Mesendoderm (in vitro differentiated cells): Measurements from ENCODE around the gene STARD4.

Source experiments
- DNase-seq: peaks from one replicate; pipeline ENCODE4 v3.0.0; 2013
- H2AK5ac ChIP-seq: 2 replicates; pipeline ENCODE4 v1.6.1; 2013; ENCODE audit warnings: low read length, inconsistent platforms
- H2BK120ac ChIP-seq: 2 replicates; pipeline ENCODE4 v1.6.1; 2013; ENCODE audit warnings: low read depth, mild to moderate bottlenecking, low read length, moderate library complexity, mixed read lengths
- H2BK15ac ChIP-seq: replicated peaks from 2 replicates; pipeline ENCODE4 v1.6.1; 2013; ENCODE audit warnings: low read depth, mild to moderate bottlenecking, moderate library complexity
- H2BK5ac ChIP-seq: 2 replicates; pipeline ENCODE4 v1.6.1; 2013; ENCODE audit warnings: low read length, inconsistent platforms
- H3K18ac ChIP-seq: 2 replicates; pipeline ENCODE4 v1.6.1; 2013; ENCODE audit warnings: mild to moderate bottlenecking, low read length, mixed read lengths
- H3K23ac ChIP-seq: one replicate; pipeline ENCODE4 v1.6.1; 2013; ENCODE audit warnings: low read length
- H3K27ac ChIP-seq: 2 replicates; pipeline ENCODE4 v1.5.1; 2013; ENCODE audit warnings: low read depth, mild to moderate bottlenecking, inconsistent platforms, low read length, moderate library complexity
- H3K27me3 ChIP-seq: 2 replicates; pipeline ENCODE4 v1.6.1; 2013; ENCODE audit warnings: low read length, control low read depth, mild to moderate bottlenecking, inconsistent platforms; ENCODE audit not compliant: insufficient read depth, poor library complexity
- H3K36me3 ChIP-seq: 2 replicates; pipeline ENCODE4 v1.6.1; 2013; ENCODE audit warnings: low read length, inconsistent platforms; ENCODE audit not compliant: control insufficient read depth, insufficient read depth
- H3K4ac ChIP-seq: one replicate; pipeline ENCODE4 v1.6.1; 2013; ENCODE audit warnings: low read depth, mild to moderate bottlenecking, low read length, moderate library complexity
- H3K4me1 ChIP-seq: 2 replicates; pipeline ENCODE4 v1.6.1; 2013; ENCODE audit warnings: low read depth, low read length, inconsistent platforms; ENCODE audit not compliant: control insufficient read depth
- H3K4me2 ChIP-seq: 2 replicates; pipeline ENCODE4 v1.6.1; 2013; ENCODE audit warnings: low read length
- H3K4me3 ChIP-seq: 2 replicates; pipeline ENCODE4 v1.5.1; 2013; ENCODE audit warnings: mild to moderate bottlenecking, low read length
- H3K56ac ChIP-seq: one replicate; pipeline ENCODE4 v1.6.1; 2013; ENCODE audit warnings: low read length
- H3K79me1 ChIP-seq: 2 replicates; pipeline ENCODE4 v1.6.1; 2013; ENCODE audit warnings: low read length, inconsistent platforms
- H3K79me2 ChIP-seq: 2 replicates; pipeline ENCODE4 v1.6.1; 2013; ENCODE audit warnings: mild to moderate bottlenecking, low read length; ENCODE audit not compliant: control insufficient read depth, insufficient read depth
- H3K9ac ChIP-seq: 2 replicates; pipeline ENCODE4 v1.6.1; 2013; ENCODE audit warnings: low read length, inconsistent platforms
- H4K5ac ChIP-seq: one replicate; pipeline ENCODE4 v1.6.1; 2013; ENCODE audit warnings: low read length
- H4K8ac ChIP-seq: one replicate; pipeline ENCODE4 v1.6.1; 2013; ENCODE audit warnings: low read depth, mild to moderate bottlenecking, control low read depth, low read length, moderate library complexity
- WGBS: extraction: QIAGEN DNeasy Blood & Tissue Kit; methylation state at CpG from one replicate; pipeline ENCODE4 v1.1.7; 2013; ENCODE audit warnings: low lambda C conversion rate, missing lambda C conversion rate; ENCODE audit not compliant: insufficient coverage; ENCODE audit errors: extremely low coverage; 5-methylcytosine and 5-hydroxymethylcytosine counted together

STARD4 gene

GRCh38 chr5:111553868-111554267 lies 41.5 kb upstream of the STARD4 start:
- Histone ChIP-seq H3K27ac (no peak overlapping the region), H2BK15ac (no peak overlapping the region), H3K4me2 (no peak overlapping the region), H2BK5ac (no peak overlapping the region), H3K4me3 (no peak overlapping the region), H3K9ac (no peak overlapping the region), H3K18ac (no peak overlapping the region), H3K27me3 (no peaks in the 10 kb centered on the region), H3K36me3 (no peaks in the 10 kb centered on the region), H4K5ac (no peak overlapping the region), H3K4me1 (peaks cover 3% of the 10 kb centered on the region), H2AK5ac (no peak overlapping the region), H3K4ac (no peak overlapping the region), H3K56ac (no peak overlapping the region), H3K79me1 (no peaks in the 10 kb centered on the region), H3K23ac (no peak overlapping the region), H4K8ac (no peak overlapping the region), H3K79me2 (no peaks in the 10 kb centered on the region), H2BK120ac (no peak overlapping the region)
- WGBS = no CpG with 5 or more reads among the region's 1 CpG
- DNase-seq = no peak

- Histone ChIP-seq H3K79me1 (no peaks in the 10 kb centered on the region), H3K4ac (no peak overlapping the region), H3K27me3 (no peaks in the 10 kb centered on the region), H2BK5ac (no peak overlapping the region), H3K36me3 (no peaks in the 10 kb centered on the region), H3K4me3 (no peak overlapping the region), H2BK120ac (no peak overlapping the region), H3K18ac (no peak overlapping the region), H3K79me2 (no peaks in the 10 kb centered on the region), H3K56ac (no peak overlapping the region), H3K4me1 (peaks cover 3% of the 10 kb centered on the region), H3K27ac (no peak overlapping the region), H3K23ac (no peak overlapping the region), H3K9ac (no peak overlapping the region), H2BK15ac (no peak overlapping the region), H3K4me2 (no peak overlapping the region), H4K5ac (no peak overlapping the region), H4K8ac (no peak overlapping the region), H2AK5ac (no peak overlapping the region)
- DNase-seq = no peak
- no CpG with 5 or more reads among the region's 1 CpG for WGBS
Measured at GRCh38 chr5:111552896-111553295, 40.6 kb upstream of the STARD4 start.

GRCh38 chr5:111552492-111552891 lies 40.2 kb upstream of the STARD4 start:
- Histone ChIP-seq H2BK120ac (no peak overlapping the region), H3K4me3 (no peak overlapping the region), H2AK5ac (no peak overlapping the region), H4K8ac (no peak overlapping the region), H3K4me1 (peaks cover 3% of the 10 kb centered on the region), H3K79me2 (no peaks in the 10 kb centered on the region), H3K36me3 (no peaks in the 10 kb centered on the region), H3K23ac (no peak overlapping the region), H3K79me1 (no peaks in the 10 kb centered on the region), H3K56ac (no peak overlapping the region), H2BK5ac (no peak overlapping the region), H3K18ac (no peak overlapping the region), H3K9ac (no peak overlapping the region), H4K5ac (no peak overlapping the region), H3K4me2 (no peak overlapping the region), H3K27ac (no peak overlapping the region), H3K4ac (no peak overlapping the region), H3K27me3 (no peaks in the 10 kb centered on the region), H2BK15ac (no peak overlapping the region)
- WGBS = no CpG with 5 or more reads among the region's 2 CpGs
- DNase-seq = no peak

GRCh38 chr5:111551569-111552275 lies 39.4 kb upstream of the STARD4 start:
- no peaks in the 10 kb centered on the region for H3K36me3 ChIP-seq
- H3K27ac ChIP-seq = no peak overlapping the region
- no peak overlapping the region for H4K8ac ChIP-seq
- H3K4ac ChIP-seq = no peak overlapping the region
- H3K23ac ChIP-seq = no peak overlapping the region
- H2BK120ac ChIP-seq = no peak overlapping the region
- no peak overlapping the region for H3K4me2 ChIP-seq
- no peak overlapping the region for H4K5ac ChIP-seq
- no peak overlapping the region for H2AK5ac ChIP-seq
- H3K27me3 ChIP-seq = no peaks in the 10 kb centered on the region
- WGBS = no CpG with 5 or more reads among the region's 7 CpGs
- no peaks in the 10 kb centered on the region for H3K79me1 ChIP-seq
- H3K4me3 ChIP-seq = no peak overlapping the region
- no peak overlapping the region for H2BK15ac ChIP-seq
- peak; percentile 68 for DNase-seq
- H3K79me2 ChIP-seq = no peaks in the 10 kb centered on the region
- H2BK5ac ChIP-seq = no peak overlapping the region
- H3K9ac ChIP-seq = no peak overlapping the region
- H3K18ac ChIP-seq = peak overlapping the region; percentile 30
- H3K4me1 ChIP-seq = peaks cover 3% of the 10 kb centered on the region
- H3K56ac ChIP-seq = no peak overlapping the region

- Histone ChIP-seq H3K4me3 (no peak overlapping the region), H3K18ac (no peak overlapping the region), H2BK120ac (no peak overlapping the region), H3K79me2 (no peaks in the 10 kb centered on the region), H2AK5ac (no peak overlapping the region), H3K4me1 (peaks cover 3% of the 10 kb centered on the region), H3K79me1 (no peaks in the 10 kb centered on the region), H3K27me3 (no peaks in the 10 kb centered on the region), H2BK5ac (no peak overlapping the region), H4K8ac (no peak overlapping the region), H3K36me3 (no peaks in the 10 kb centered on the region), H3K4ac (no peak overlapping the region), H3K56ac (no peak overlapping the region), H2BK15ac (no peak overlapping the region), H4K5ac (no peak overlapping the region), H3K4me2 (no peak overlapping the region), H3K9ac (no peak overlapping the region), H3K23ac (no peak overlapping the region), H3K27ac (no peak overlapping the region)
- no CpG with 5 or more reads among the region's 1 CpG for WGBS
- peak; percentile 55 for DNase-seq
Measured at GRCh38 chr5:111551161-111551560, 38.8 kb upstream of the STARD4 start.
